WTC11 (cell line): Measurements from ENCODE around the gene MEF2D. TPM values are rescaled to one million over a fixed set of nuclear protein-coding genes. Genes with fewer than 3 reads are reported as not detected.

Experiments used
- AFF4 ChIP-seq: sonication (generic); formaldehyde crosslinking; IDR thresholded peaks from 2 replicates; pipeline ENCODE4 v1.8.1; 2023; ENCODE audit warnings: mild to moderate bottlenecking, missing genetic modification reagents, borderline replicate concordance
- ARID4B ChIP-seq: sonication (generic); formaldehyde crosslinking; IDR thresholded peaks from 2 replicates; pipeline ENCODE4 v1.8.0; 2023; ENCODE audit warnings: missing genetic modification reagents, mild to moderate bottlenecking, borderline replicate concordance
- ATF1 ChIP-seq: sonication (generic); formaldehyde crosslinking; IDR thresholded peaks from 2 replicates; pipeline ENCODE4 v1.8.1; 2023; ENCODE audit warnings: mild to moderate bottlenecking, moderate library complexity, missing genetic modification reagents
- CREB1 ChIP-seq: sonication (generic); formaldehyde crosslinking; IDR thresholded peaks from 2 replicates; pipeline ENCODE4 v1.8.0; 2023; ENCODE audit warnings: mild to moderate bottlenecking, missing genetic modification reagents
- CREM ChIP-seq: sonication (generic); formaldehyde crosslinking; IDR thresholded peaks from 2 replicates; pipeline ENCODE4 v1.8.1; 2022; ENCODE audit warnings: mild to moderate bottlenecking, missing genetic modification reagents, moderate library complexity
- E2F1 ChIP-seq: sonication (generic); formaldehyde crosslinking; IDR thresholded peaks from 2 replicates; pipeline ENCODE4 v1.8.0; 2022; ENCODE audit warnings: mild to moderate bottlenecking, missing genetic modification reagents
- HMGXB4 ChIP-seq: sonication (generic); formaldehyde crosslinking; IDR thresholded peaks from 2 replicates; pipeline ENCODE4 v1.8.1; 2023; ENCODE audit warnings: mild to moderate bottlenecking, moderate library complexity, missing genetic modification reagents
- MLX ChIP-seq: sonication (generic); formaldehyde crosslinking; IDR thresholded peaks from 2 replicates; pipeline ENCODE4 v1.8.1; 2023; ENCODE audit warnings: mild to moderate bottlenecking, missing genetic modification reagents, moderate library complexity
- MYBL2 ChIP-seq: sonication (generic); formaldehyde crosslinking; IDR thresholded peaks from 2 replicates; pipeline ENCODE4 v1.8.1; 2023; ENCODE audit warnings: mild to moderate bottlenecking, moderate library complexity, missing genetic modification reagents
- NFYB ChIP-seq: sonication (generic); formaldehyde crosslinking; conservative IDR thresholded peaks from 2 replicates; pipeline ENCODE4 v1.8.0; 2022; ENCODE audit warnings: low read depth, missing genetic modification reagents
- NR1H2 ChIP-seq: sonication (generic); formaldehyde crosslinking; IDR thresholded peaks from 2 replicates; pipeline ENCODE4 v1.9.0; 2021; ENCODE audit warnings: mild to moderate bottlenecking, moderate library complexity, missing genetic modification reagents
- NR2C2 ChIP-seq: sonication (generic); formaldehyde crosslinking; IDR thresholded peaks from 2 replicates; pipeline ENCODE4 v1.8.0; 2022; ENCODE audit warnings: mild to moderate bottlenecking, missing genetic modification reagents
- PRDM15 ChIP-seq: sonication (generic); formaldehyde crosslinking; IDR thresholded peaks from 2 replicates; pipeline ENCODE4 v1.8.0; 2022; ENCODE audit warnings: missing genetic modification reagents
- RELA ChIP-seq: sonication (generic); formaldehyde crosslinking; IDR thresholded peaks from 2 replicates; pipeline ENCODE4 v1.8.1; 2022; ENCODE audit warnings: missing genetic modification reagents, mild to moderate bottlenecking, borderline replicate concordance
- TCF7 ChIP-seq: sonication (generic); formaldehyde crosslinking; IDR thresholded peaks from 2 replicates; pipeline ENCODE4 v1.8.0; 2022; ENCODE audit warnings: mild to moderate bottlenecking, low read depth, missing genetic modification reagents, moderate library complexity
- TEAD4 ChIP-seq: sonication (generic); formaldehyde crosslinking; IDR thresholded peaks from 2 replicates; pipeline ENCODE4 v1.8.0; 2022; ENCODE audit warnings: mild to moderate bottlenecking, missing genetic modification reagents
- ZNF138 ChIP-seq: sonication (generic); formaldehyde crosslinking; conservative IDR thresholded peaks from 2 replicates; pipeline ENCODE4 v1.8.1; 2022; ENCODE audit warnings: mild to moderate bottlenecking, moderate library complexity, missing genetic modification reagents
- ZNF263 ChIP-seq: sonication (generic); formaldehyde crosslinking; IDR thresholded peaks from 2 replicates; pipeline ENCODE4 v1.8.1; 2022; ENCODE audit warnings: low read depth, mild to moderate bottlenecking, moderate library complexity, missing genetic modification reagents
- ZNF425 ChIP-seq: fragments of 250-450 bp; sonication (Bioruptor Pico); conservative IDR thresholded peaks from 2 replicates; pipeline ENCODE4 v1.9.0; 2021; ENCODE audit warnings: mild to moderate bottlenecking
- total RNA-seq: library from RNA; stranded (reverse); gene quantifications from 3 replicates; pipeline ENCODE4 v1.2.3, GENCODE V29; 2021

MEF2D gene
- total RNA-seq, 1 experiment from 2014 or later = 24.1 TPM

GRCh38 chr1:156421062-156421938 lies 79.3 kb downstream of the MEF2D start (continued):
- TF ChIP-seq MYBL2 (CRISPR knock-in tag) = peak; percentile 88
- TF ChIP-seq ZNF138 = no peak
- TF ChIP-seq TCF7 (CRISPR knock-in tag) = no peak
- peak; percentile 63 for TF ChIP-seq NFYB
- no peak for TF ChIP-seq AFF4 (CRISPR knock-in tag)
- 0 out of 2 replicates have a peak, but pooled peaks have one; percentile 21 for TF ChIP-seq CREB1
- TF ChIP-seq ZNF425 = no peak
- TF ChIP-seq PRDM15 (CRISPR knock-in tag) = peak; percentile 99
- peak; percentile 76; the same call in 1 of the 2 replicates for TF ChIP-seq HMGXB4 (CRISPR knock-in tag)
- 0 out of 2 replicates have a peak, but pooled peaks have one; percentile 82 for TF ChIP-seq E2F1 (CRISPR knock-in tag)
- no peak for TF ChIP-seq NR1H2 (CRISPR knock-in tag)
- no peak for TF ChIP-seq TEAD4 (CRISPR knock-in tag)
- peak; percentile 74 for TF ChIP-seq ZNF263 (CRISPR knock-in tag)
- TF ChIP-seq RELA = peak; percentile 40; the same call in 1 of the 2 replicates
- TF ChIP-seq MLX (CRISPR knock-in tag) = no peak
- TF ChIP-seq NR2C2 = 0 out of 2 replicates have a peak, but pooled peaks have one; percentile 59
- TF ChIP-seq ARID4B = peak; percentile 41; the same call in 1 of the 2 replicates
- TF ChIP-seq ATF1 = no peak
- TF ChIP-seq CREM (CRISPR knock-in tag) = peak; percentile 60; the same call in 1 of the 2 replicates
